B cell (primary cell): Measurements from ENCODE around the gene BPIFA3. TPM values are rescaled to one million over a fixed set of nuclear protein-coding genes. Genes with fewer than 3 reads are reported as not detected.

Source experiments
- ATAC-seq: fragments of 200-7000 bp; cut with Tn5 transposase; one replicate; pipeline ENCODE4 v1.10.0; 2021; ENCODE audit warnings: low read depth, mild to moderate bottlenecking, moderate number of reproducible peaks, moderate library complexity
- CTCF ChIA-PET: fragments of 350-600 bp; sonication (Branson Sonifier 250); formaldehyde crosslinking; loops from one replicate; lab custom pipeline; 2021; ENCODE audit warnings: antibody characterized with exemption, inconsistent platforms; lab: Charles Lee
- POLR2A ChIA-PET: fragments of 350-600 bp; sonication (Branson Sonifier 250); formaldehyde crosslinking; loops from one replicate; lab custom pipeline; 2021; ENCODE audit warnings: antibody characterized with exemption; lab: Charles Lee
- DNase-seq: peaks from one replicate; pipeline ENCODE4 v3.0.0; 2013
- H2AFZ ChIP-seq: 2 replicates; pipeline ENCODE4 v1.6.1; 2012; ENCODE audit warnings: mild to moderate bottlenecking, low read depth, low read length; ENCODE audit not compliant: insufficient read depth, poor library complexity, severe bottlenecking
- H3K27ac ChIP-seq, 2 donors: 1 replicate in 1 of 2; 2 replicates in 1 of 2; pipeline ENCODE4 v1.5.1; 2012 to 2013; ENCODE audit warnings: low read length in 2 of 2, mild to moderate bottlenecking in 2 of 2, moderate library complexity in 1 of 2
- H3K27me3 ChIP-seq, 4 experiments: fragments of 200-600 bp in 1 of 4; sonication (generic) in 1 of 4; replicated peaks in 1 of 4; 1 replicate in 2 of 4; 2 replicates in 2 of 4; pipeline versions ENCODE4 v1.6.1 to v1.7.0; 2013 to 2016; ENCODE audit warnings: low read length in 3 of 4, mild to moderate bottlenecking in 2 of 4, mixed read lengths in 1 of 4, moderate library complexity in 1 of 4; ENCODE audit not compliant: insufficient read depth in 4 of 4, control insufficient read depth in 3 of 4; ENCODE audit errors: control extremely low read depth in 1 of 4
- H3K36me3 ChIP-seq, 2 experiments: replicated peaks in 1 of 2; 1 replicate in 1 of 2; 2 replicates in 1 of 2; pipeline versions ENCODE4 v1.6.1 to v1.7.1; 2013; ENCODE audit warnings: low read length in 1 of 2; ENCODE audit not compliant: insufficient read depth in 2 of 2, control insufficient read depth in 1 of 2; ENCODE audit errors: control extremely low read depth in 1 of 2, extremely low read depth in 1 of 2
- H3K4me1 ChIP-seq, 2 donors: fragments of 200-600 bp in 1 of 2; sonication (generic) in 1 of 2; 1 replicate in 1 of 2; 2 replicates in 1 of 2; pipeline versions ENCODE4 v1.5.1 to v1.6.1; 2013 to 2017; ENCODE audit warnings: low read length in 2 of 2; ENCODE audit not compliant: control insufficient read depth in 2 of 2, insufficient read depth in 2 of 2
- H3K4me2 ChIP-seq: replicated peaks from 2 replicates; pipeline ENCODE3; 2012; ENCODE audit warnings: mild to moderate bottlenecking, low read depth, low read length; ENCODE audit not compliant: poor library complexity, severe bottlenecking
- H3K4me3 ChIP-seq, 5 experiments: fragments of 200-600 bp in 1 of 5; sonication (generic) in 1 of 5; 1 replicate in 3 of 5; 2 replicates in 2 of 5; pipeline versions ENCODE4 v1.5.1 to v1.7.0; 2011 to 2016; ENCODE audit warnings: low read length in 4 of 5, mild to moderate bottlenecking in 4 of 5, low read depth in 2 of 5, control low read depth in 1 of 5, moderate library complexity in 1 of 5; ENCODE audit not compliant: insufficient read depth in 1 of 5; ENCODE audit errors: control extremely low read depth in 1 of 5, extremely low read depth in 1 of 5
- H3K79me2 ChIP-seq: fragments of 200-600 bp; sonication (generic); one replicate; pipeline ENCODE4 v1.6.0; 2016; ENCODE audit warnings: low read length; ENCODE audit not compliant: control insufficient read depth, insufficient read depth
- H3K9ac ChIP-seq: fragments of 200-600 bp; sonication (generic); 2 replicates; pipeline ENCODE4 v1.6.1; 2017; ENCODE audit warnings: mild to moderate bottlenecking, low read length, moderate library complexity
- H3K9me3 ChIP-seq, 3 donors: one replicate each; pipeline versions ENCODE4 v1.6.1 to v1.7.1; 2013; ENCODE audit warnings: low read length in 2 of 3; ENCODE audit not compliant: control insufficient read depth in 2 of 3, insufficient read depth in 1 of 3; ENCODE audit errors: control extremely low read depth in 1 of 3
- H4K20me1 ChIP-seq: 2 replicates; pipeline ENCODE4 v1.6.0; 2012; ENCODE audit warnings: mild to moderate bottlenecking, low read length; ENCODE audit not compliant: insufficient read depth, control insufficient read depth, poor library complexity, severe bottlenecking
- H3K27ac Mint-ChIP-seq: one replicate; pipeline ENCODE4 v1.8.0; 2021; ENCODE audit warnings: mixed read lengths
- H3K27me3 Mint-ChIP-seq: one replicate; pipeline ENCODE4 v1.8.0; 2021; ENCODE audit warnings: mixed read lengths
- H3K4me1 Mint-ChIP-seq: one replicate; pipeline ENCODE4 v1.8.0; 2021; ENCODE audit warnings: mixed read lengths
- H3K4me3 Mint-ChIP-seq: one replicate; pipeline ENCODE4 v1.8.0; 2021; ENCODE audit warnings: mixed read lengths
- H3K9me3 Mint-ChIP-seq: one replicate; pipeline ENCODE4 v1.8.0; 2022; ENCODE audit warnings: mixed read lengths; ENCODE audit not compliant: insufficient read depth
- EZH2 ChIP-seq: IDR thresholded peaks from 2 replicates; pipeline ENCODE4 v1.6.1; 2012; ENCODE audit warnings: borderline replicate concordance, low read depth, mild to moderate bottlenecking, moderate library complexity, low read length; ENCODE audit not compliant: insufficient read depth, poor library complexity, severe bottlenecking
- WGBS: methylation state at CpG from one replicate; pipeline ENCODE4 v1.1.5; 2013; ENCODE audit warnings: missing lambda C conversion rate; ENCODE audit not compliant: insufficient coverage; 5-methylcytosine and 5-hydroxymethylcytosine counted together
- intact Hi-C: fragments of 100-400 bp; cut with micrococcal nuclease; formaldehyde crosslinking; loops from one replicate; pipeline ENCODE4 v1.10.0; 2022
- polyA plus RNA-seq: library from polyadenylated mRNA; depleted of rRNA; stranded (reverse); fragments of >200 nt; gene quantifications from 2 replicates; pipeline ENCODE4 v1.2.3, GENCODE V29; 2012
- total RNA-seq, 2 donors: library from RNA; stranded (reverse); fragments of 120-200 nt in 1 of 2; gene quantifications; 1 replicate in 1 of 2; 2 replicates in 1 of 2; pipeline versions ENCODE4 v1.2.3 to v1.2.4, GENCODE V29; 2013 to 2022
- TF ChIP-seq, protein P1 (sequence below): fragments of 200-600 bp; IDR thresholded peaks from one replicate; pipeline ENCODE4 v1.8.0; 2022; ENCODE audit warnings: antibody characterized with exemption, mild to moderate bottlenecking

The BPIFA3 gene
- total and polyA plus RNA-seq, 2 donors (not counting 1 experiment from before 2014, with no cell fraction given) = not detected

DNA sequence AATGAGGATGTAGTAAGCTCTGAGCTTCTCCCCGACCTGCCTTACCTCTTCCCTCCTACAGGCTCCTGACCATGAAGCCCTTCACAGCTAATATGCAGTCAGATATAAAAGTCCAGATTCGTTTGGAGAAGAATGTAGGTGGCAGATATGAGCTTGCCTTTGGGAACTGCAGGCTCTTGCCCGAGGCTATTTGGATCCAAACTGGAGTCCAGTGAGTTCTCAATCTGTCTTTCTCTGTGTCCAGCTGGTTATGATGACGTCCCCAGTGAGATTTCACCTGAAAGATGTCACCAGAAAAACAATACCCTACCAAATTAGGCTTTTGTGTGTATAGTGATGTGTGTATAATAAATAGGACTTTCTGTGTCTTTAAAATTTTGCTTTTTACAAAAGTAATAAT is 14.7 kb upstream of the BPIFA3 start:
- Histone ChIP-seq H3K36me3 (no peaks in the 10 kb centered on the region), H3K27me3 (peaks cover 0 to 12% (median 2%) of the 10 kb centered on the region in 4 experiments), H2AFZ (no peak overlapping the region), H3K9me3 (no peaks in the 10 kb centered on the region), H3K4me1 (no peaks in the 10 kb centered on the region), H3K27ac (no peak overlapping the region), H4K20me1 (no peaks in the 10 kb centered on the region), H3K4me2 (no peak overlapping the region), H3K9ac (no peak overlapping the region), H3K4me3 (no peak overlapping the region), H3K79me2 (no peaks in the 10 kb centered on the region)
- DNase-seq = no peak
- ChIA-PET POLR2A (no interaction called here), CTCF (interaction anchor here (0.7 kb wide), 1 partner anchor 300 kb away, joined by 3 read pairs; no protein-coding TSS in a partner anchor)
- no peak for ATAC-seq
- TF ChIP-seq, protein P1, sequence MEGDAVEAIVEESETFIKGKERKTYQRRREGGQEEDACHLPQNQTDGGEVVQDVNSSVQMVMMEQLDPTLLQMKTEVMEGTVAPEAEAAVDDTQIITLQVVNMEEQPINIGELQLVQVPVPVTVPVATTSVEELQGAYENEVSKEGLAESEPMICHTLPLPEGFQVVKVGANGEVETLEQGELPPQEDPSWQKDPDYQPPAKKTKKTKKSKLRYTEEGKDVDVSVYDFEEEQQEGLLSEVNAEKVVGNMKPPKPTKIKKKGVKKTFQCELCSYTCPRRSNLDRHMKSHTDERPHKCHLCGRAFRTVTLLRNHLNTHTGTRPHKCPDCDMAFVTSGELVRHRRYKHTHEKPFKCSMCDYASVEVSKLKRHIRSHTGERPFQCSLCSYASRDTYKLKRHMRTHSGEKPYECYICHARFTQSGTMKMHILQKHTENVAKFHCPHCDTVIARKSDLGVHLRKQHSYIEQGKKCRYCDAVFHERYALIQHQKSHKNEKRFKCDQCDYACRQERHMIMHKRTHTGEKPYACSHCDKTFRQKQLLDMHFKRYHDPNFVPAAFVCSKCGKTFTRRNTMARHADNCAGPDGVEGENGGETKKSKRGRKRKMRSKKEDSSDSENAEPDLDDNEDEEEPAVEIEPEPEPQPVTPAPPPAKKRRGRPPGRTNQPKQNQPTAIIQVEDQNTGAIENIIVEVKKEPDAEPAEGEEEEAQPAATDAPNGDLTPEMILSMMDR = no peak
- no peak for TF ChIP-seq EZH2
- Mint-ChIP-seq H3K27me3 (peaks cover 37% of the 10 kb centered on the region), H3K9me3 (no peaks in the 10 kb centered on the region), H3K4me3 (no peak overlapping the region), H3K4me1 (no peaks in the 10 kb centered on the region), H3K27ac (no peak overlapping the region)
- WGBS = 67% methylated on average over 1 of the region's 4 CpGs
- intact Hi-C loops = no loop called here

DNA sequence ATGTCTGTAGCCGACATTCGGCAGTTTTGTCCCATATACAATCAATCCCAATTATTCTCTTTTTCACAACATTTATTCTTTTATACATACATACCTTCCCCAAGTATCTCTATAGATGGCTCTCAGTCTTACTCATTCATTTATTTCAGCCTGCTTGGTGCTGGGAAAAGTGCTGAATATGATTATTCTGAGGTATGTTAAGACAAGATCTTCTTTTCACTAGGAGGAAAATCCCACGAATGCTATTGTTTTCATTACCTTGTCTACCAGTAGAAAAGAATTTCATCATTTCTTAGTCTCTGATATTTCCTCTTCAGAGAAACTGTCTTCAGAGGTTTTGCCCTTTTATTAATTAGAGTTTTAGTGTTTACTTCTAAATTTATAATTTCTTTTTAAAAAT is 13.7 kb upstream of the BPIFA3 start:
- no peak for DNase-seq
- Mint-ChIP-seq H3K4me1 (no peaks in the 10 kb centered on the region), H3K9me3 (no peaks in the 10 kb centered on the region), H3K4me3 (no peak overlapping the region), H3K27ac (no peak overlapping the region), H3K27me3 (peaks cover 35% of the 10 kb centered on the region)
- H3K9ac ChIP-seq = no peak overlapping the region
- 100% methylated on average over 2 of the region's 3 CpGs for WGBS
- no peak overlapping the region for H3K4me2 ChIP-seq
- H3K4me3 ChIP-seq = no peak overlapping the region
- H3K36me3 ChIP-seq = no peaks in the 10 kb centered on the region
- no peaks in the 10 kb centered on the region for H3K79me2 ChIP-seq
- ChIA-PET POLR2A (no interaction called here), CTCF (no interaction called here)
- H3K4me1 ChIP-seq = no peaks in the 10 kb centered on the region
- no peak overlapping the region for H3K27ac ChIP-seq
- H2AFZ ChIP-seq = no peak overlapping the region
- TF ChIP-seq, protein P1 = no peak
- no peak for TF ChIP-seq EZH2
- ATAC-seq = no peak
- no peaks in the 10 kb centered on the region for H3K9me3 ChIP-seq
- H4K20me1 ChIP-seq = no peaks in the 10 kb centered on the region
- H3K27me3 ChIP-seq = peaks cover 0 to 7% (median 2%) of the 10 kb centered on the region in 4 experiments
- intact Hi-C loops = no loop called here
